SJCRH30 (cell line): ENCODE data around the gene CD151. TPM values are rescaled to one million over a fixed set of nuclear protein-coding genes. Genes with fewer than 3 reads are reported as not detected.

Source experiments
- DNase-seq, 2 experiments: peaks; one replicate each; pipeline ENCODE4 v3.0.0-alpha.2; 2015 to 2020
- H3K27ac ChIP-seq: fragments of 250-450 bp; sonication (Bioruptor Pico); 2 replicates; pipeline ENCODE4 v1.5.1; 2020; ENCODE audit warnings: mild to moderate bottlenecking, moderate library complexity
- H3K27me3 ChIP-seq: fragments of 250-450 bp; sonication (Bioruptor Pico); 2 replicates; pipeline ENCODE4 v1.5.1; 2020; ENCODE audit warnings: mild to moderate bottlenecking, moderate library complexity
- H3K36me3 ChIP-seq: fragments of 250-450 bp; sonication (Bioruptor Pico); 2 replicates; pipeline ENCODE4 v1.5.1; 2020; ENCODE audit warnings: mild to moderate bottlenecking, moderate library complexity
- H3K4me1 ChIP-seq: fragments of 250-450 bp; sonication (Bioruptor Pico); 2 replicates; pipeline ENCODE4 v1.5.1; 2020; ENCODE audit warnings: mild to moderate bottlenecking, moderate library complexity
- H3K4me3 ChIP-seq: fragments of 250-450 bp; sonication (Bioruptor Pico); 2 replicates; pipeline ENCODE4 v1.5.1; 2020; ENCODE audit warnings: mild to moderate bottlenecking, moderate library complexity
- H3K9me3 ChIP-seq: fragments of 250-450 bp; sonication (Bioruptor Pico); replicated peaks from 2 replicates; pipeline ENCODE4 v1.5.1; 2020; ENCODE audit warnings: mild to moderate bottlenecking, moderate library complexity
- total RNA-seq: library from RNA; depleted of rRNA; stranded (reverse); fragments of >200 nt; shearing (Covaris generic); gene quantifications from 2 replicates; pipeline ENCODE4 v1.2.3, GENCODE V29; 2014

The CD151 gene
- total RNA-seq, 1 experiment from 2014 or later, result 122 TPM

- no peak for DNase-seq
- Histone ChIP-seq H3K36me3 (no peaks in the 10 kb centered on the region), H3K4me1 (peaks cover 35% of the 10 kb centered on the region), H3K27ac (no peak overlapping the region), H3K27me3 (no peaks in the 10 kb centered on the region), H3K4me3 (no peak overlapping the region), H3K9me3 (no peaks in the 10 kb centered on the region)
These were observed 25.5 kb downstream of the CD151 start for GRCh38 chr11:858053-858761.

- Histone ChIP-seq H3K27ac (no peak overlapping the region), H3K9me3 (no peaks in the 10 kb centered on the region), H3K4me1 (peaks cover 35% of the 10 kb centered on the region), H3K4me3 (no peak overlapping the region), H3K27me3 (no peaks in the 10 kb centered on the region), H3K36me3 (no peaks in the 10 kb centered on the region)
- no peak for DNase-seq
These were observed 26.1 kb downstream of the CD151 start for GRCh38 chr11:858762-859339.

- peaks cover 35% of the 10 kb centered on the region for H3K4me1 ChIP-seq
- no peak overlapping the region for H3K27ac ChIP-seq
- peak; percentile 86 to 88 for DNase-seq
- no peak overlapping the region for H3K4me3 ChIP-seq
- H3K27me3 ChIP-seq, result no peaks in the 10 kb centered on the region
- no peaks in the 10 kb centered on the region for H3K9me3 ChIP-seq
- no peaks in the 10 kb centered on the region for H3K36me3 ChIP-seq
These were observed 26.8 kb downstream of the CD151 start for GRCh38 chr11:859394-860131.

GRCh38 chr11:860234-861104 lies 27.7 kb downstream of the CD151 start:
- H3K9me3 ChIP-seq, result no peaks in the 10 kb centered on the region
- H3K27ac ChIP-seq, result no peak overlapping the region
- H3K27me3 ChIP-seq, result no peaks in the 10 kb centered on the region

GRCh38 chr11:861105-861479 lies 28.3 kb downstream of the CD151 start:
- Histone ChIP-seq H3K9me3 (no peaks in the 10 kb centered on the region), H3K36me3 (no peaks in the 10 kb centered on the region), H3K27me3 (no peaks in the 10 kb centered on the region), H3K4me3 (no peak overlapping the region), H3K27ac (no peak overlapping the region), H3K4me1 (peaks cover 32% of the 10 kb centered on the region)
- no peak for DNase-seq

More at GRCh38 chr11:860234-861104, 27.7 kb downstream of the CD151 start:
- H3K4me1 ChIP-seq, result peaks cover 35% of the 10 kb centered on the region
- DNase-seq, result no peak
- H3K36me3 ChIP-seq, result no peaks in the 10 kb centered on the region
- no peak overlapping the region for H3K4me3 ChIP-seq

GRCh38 chr11:862081-862661 lies 29.4 kb downstream of the CD151 start:
- Histone ChIP-seq H3K27ac (no peak overlapping the region), H3K4me1 (peaks cover 28% of the 10 kb centered on the region), H3K9me3 (no peaks in the 10 kb centered on the region), H3K36me3 (no peaks in the 10 kb centered on the region), H3K27me3 (no peaks in the 10 kb centered on the region), H3K4me3 (no peak overlapping the region)
- DNase-seq, result peak; percentile 84 to 85

GRCh38 chr11:862696-863022 lies 29.9 kb downstream of the CD151 start:
- Histone ChIP-seq H3K36me3 (no peaks in the 10 kb centered on the region), H3K27ac (no peak overlapping the region), H3K9me3 (no peaks in the 10 kb centered on the region)

GRCh38 chr11:863023-863909 lies 30.5 kb downstream of the CD151 start:
- Histone ChIP-seq H3K27ac (no peak overlapping the region), H3K4me1 (peaks cover 28% of the 10 kb centered on the region), H3K36me3 (no peaks in the 10 kb centered on the region), H3K9me3 (no peaks in the 10 kb centered on the region), H3K27me3 (no peaks in the 10 kb centered on the region), H3K4me3 (no peak overlapping the region)
- DNase-seq, result no peak

More at GRCh38 chr11:862696-863022, 29.9 kb downstream of the CD151 start:
- Histone ChIP-seq H3K27me3 (no peaks in the 10 kb centered on the region), H3K4me3 (no peak overlapping the region), H3K4me1 (peaks cover 28% of the 10 kb centered on the region)
- DNase-seq, result no peak

- H3K27ac ChIP-seq, result no peak overlapping the region
- H3K4me1 ChIP-seq, result peaks cover 28% of the 10 kb centered on the region
- no peak overlapping the region for H3K4me3 ChIP-seq
- H3K36me3 ChIP-seq, result no peaks in the 10 kb centered on the region
- no peak for DNase-seq
- no peaks in the 10 kb centered on the region for H3K27me3 ChIP-seq
- H3K9me3 ChIP-seq, result no peaks in the 10 kb centered on the region
These were observed 31.4 kb downstream of the CD151 start for GRCh38 chr11:863910-864827.

- H3K27ac ChIP-seq, result no peak overlapping the region
- H3K36me3 ChIP-seq, result no peaks in the 10 kb centered on the region
- H3K9me3 ChIP-seq, result no peaks in the 10 kb centered on the region
- H3K27me3 ChIP-seq, result no peaks in the 10 kb centered on the region
- H3K4me3 ChIP-seq, result no peak overlapping the region
- DNase-seq, result no peak
- peaks cover 23% of the 10 kb centered on the region for H3K4me1 ChIP-seq
These were observed 32.1 kb downstream of the CD151 start for GRCh38 chr11:864898-865297.

GRCh38 chr11:865462-866430 lies 33.0 kb downstream of the CD151 start:
- no peak overlapping the region for H3K4me3 ChIP-seq
- no peak overlapping the region for H3K27ac ChIP-seq
- H3K36me3 ChIP-seq, result no peaks in the 10 kb centered on the region
- no peak for DNase-seq
- peaks cover 19% of the 10 kb centered on the region for H3K4me1 ChIP-seq
- no peaks in the 10 kb centered on the region for H3K27me3 ChIP-seq
- H3K9me3 ChIP-seq, result no peaks in the 10 kb centered on the region

- no peaks in the 10 kb centered on the region for H3K27me3 ChIP-seq
- H3K36me3 ChIP-seq, result no peaks in the 10 kb centered on the region
- no peak overlapping the region for H3K27ac ChIP-seq
- DNase-seq, result no peak
- H3K4me1 ChIP-seq, result peaks cover 12% of the 10 kb centered on the region
- no peaks in the 10 kb centered on the region for H3K9me3 ChIP-seq
- no peak overlapping the region for H3K4me3 ChIP-seq
These were observed 33.7 kb downstream of the CD151 start for GRCh38 chr11:866481-866880.
